ENCODE data around the gene SAMD7.

Gene SAMD7

DNA sequence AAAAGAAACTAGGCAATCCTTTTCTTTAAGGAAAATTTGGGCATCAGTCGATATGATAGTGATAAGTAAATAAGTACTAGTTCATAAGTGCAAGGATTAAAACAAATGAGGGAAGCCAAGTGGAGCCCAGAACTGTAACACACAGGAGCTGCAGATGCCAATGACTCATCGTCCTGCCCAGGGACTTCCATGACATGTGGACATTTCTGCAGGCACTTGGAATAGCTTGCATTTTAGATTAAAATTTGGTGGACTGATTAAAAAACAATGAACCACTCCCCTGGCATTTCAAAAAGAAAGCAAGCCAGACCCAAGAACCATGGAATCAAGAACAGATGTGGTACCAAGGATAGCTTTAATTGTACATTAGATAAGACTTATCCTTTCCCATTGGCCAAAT, 2.9 kb downstream of the SAMD7 start:
- DNase-seq: no peak

DNA sequence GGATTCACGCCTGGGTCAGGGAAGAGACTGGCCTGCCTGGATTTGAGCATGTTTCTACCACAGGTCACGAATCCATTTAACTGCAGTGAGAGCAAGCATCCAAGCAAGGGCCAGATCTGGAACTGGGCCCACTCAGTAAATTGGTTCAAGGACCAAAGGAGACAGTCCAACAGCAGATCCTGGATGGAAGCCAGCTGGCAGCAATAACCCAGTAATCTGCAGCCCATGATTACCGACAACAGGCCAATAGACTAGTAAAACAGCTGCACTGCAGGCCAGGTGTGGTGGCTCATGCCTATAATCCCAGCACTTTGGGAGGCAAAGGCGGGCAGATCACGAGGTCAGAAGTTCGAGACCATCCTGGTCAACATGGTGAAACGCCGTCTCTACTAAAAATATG, 11.8 kb downstream of the SAMD7 start:
- no peak for DNase-seq

DNA sequence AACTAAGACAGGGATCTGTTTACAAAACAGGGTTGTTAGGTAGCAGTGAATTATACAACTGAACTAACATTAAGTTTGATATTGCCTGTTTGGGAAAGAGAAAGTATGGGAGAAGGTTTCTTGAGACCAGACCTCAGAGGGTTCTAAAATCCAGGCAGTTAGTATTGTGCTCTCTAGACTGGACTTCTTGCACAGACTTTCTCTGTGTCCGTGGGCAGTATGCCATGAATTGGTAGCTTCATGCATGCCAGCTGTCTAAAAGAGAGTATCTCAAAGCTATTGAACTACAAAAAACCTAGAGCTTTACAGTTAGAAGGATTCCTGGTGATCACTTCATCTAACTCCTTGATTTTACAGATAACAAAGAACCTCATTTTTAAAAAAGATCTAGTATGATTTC, 12.5 kb downstream of the SAMD7 start:
- no peak for DNase-seq

DNA sequence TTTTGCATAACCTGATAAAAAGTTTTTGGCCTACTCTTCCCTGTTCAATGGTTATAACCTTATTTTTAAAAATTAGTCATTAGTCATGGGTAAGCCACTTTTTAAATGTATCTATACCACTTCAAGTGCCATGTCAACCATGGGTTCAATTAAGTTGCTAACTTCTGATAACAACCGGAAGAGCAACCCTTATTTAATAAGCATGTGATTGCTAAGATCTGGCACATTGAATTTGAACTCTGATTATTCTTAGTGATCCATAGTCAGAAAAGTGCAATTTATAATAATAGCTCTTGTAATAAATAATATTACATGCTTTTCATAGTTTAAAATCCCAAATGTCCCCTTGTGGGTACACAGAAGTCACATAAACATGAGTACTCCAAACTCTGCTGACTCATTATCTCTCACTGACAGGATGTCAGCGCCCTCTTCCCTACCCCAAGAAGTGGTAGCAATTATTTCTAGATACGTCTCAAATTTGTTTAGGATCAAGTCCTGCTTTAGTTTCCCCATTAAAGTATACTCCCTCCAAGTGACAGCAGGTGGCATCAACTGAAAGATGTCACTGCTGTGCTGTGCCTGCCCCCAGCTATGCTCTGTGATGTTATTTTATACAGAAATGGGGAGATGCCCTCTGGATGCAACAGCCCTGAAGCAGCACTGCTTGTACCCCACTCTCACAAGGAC, 18.6 kb downstream of the SAMD7 start:
- DNase-seq: no peak

DNA sequence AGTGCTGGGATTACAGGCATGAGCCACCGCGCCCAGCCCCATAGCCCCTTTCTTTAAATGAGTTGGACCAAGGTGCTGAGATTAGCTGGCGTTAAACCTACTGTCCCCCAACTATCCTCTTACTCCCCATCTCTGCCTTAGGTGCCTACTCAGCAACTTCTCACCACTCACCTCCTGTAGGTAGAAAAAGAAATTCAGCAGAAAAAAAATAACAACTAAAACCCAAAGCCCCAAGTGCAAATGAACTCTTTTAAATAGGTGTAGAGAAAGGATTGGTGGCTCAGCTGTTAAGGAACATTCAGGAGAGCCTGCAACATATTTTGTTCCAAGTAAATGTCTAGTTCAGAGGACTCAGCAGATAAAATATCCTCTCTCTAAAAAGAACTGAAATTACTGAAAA, 19.5 kb downstream of the SAMD7 start:
- no peak for DNase-seq

DNA sequence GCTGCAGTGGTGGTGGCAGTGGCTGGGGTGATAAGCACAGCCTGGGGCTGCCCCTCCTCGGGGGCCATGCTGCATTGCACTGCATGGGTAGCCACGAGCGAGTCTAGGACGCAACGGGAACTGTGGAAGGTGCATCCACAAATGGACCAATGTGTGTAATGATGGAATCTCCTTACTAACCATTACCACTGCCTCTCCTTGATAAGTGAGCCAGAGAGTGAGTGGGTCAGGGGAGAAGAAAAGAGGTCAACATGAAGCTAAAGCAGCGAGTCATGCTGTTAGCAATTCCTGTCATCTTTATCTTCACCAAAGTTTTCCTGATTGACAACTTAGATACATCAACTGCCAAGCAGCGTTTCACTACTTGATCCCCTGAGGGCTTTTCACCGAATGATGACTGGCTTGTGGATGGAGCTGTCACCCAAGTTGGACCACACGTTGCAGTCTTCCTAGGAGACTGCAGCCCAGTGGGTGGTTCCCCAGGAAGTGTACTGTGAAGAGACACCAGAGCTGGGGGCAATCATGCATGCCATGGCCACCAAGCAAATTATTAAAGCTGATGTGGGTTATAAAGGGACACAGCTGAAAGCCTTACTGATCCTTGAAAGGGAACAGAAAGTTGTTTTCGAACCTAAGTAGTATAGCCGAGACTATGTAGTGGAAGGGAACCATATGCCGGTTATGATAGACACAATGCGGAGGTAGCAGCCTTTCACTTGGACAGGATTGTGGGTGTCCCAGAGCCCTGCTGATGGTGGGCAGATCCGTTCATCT, 20.6 kb downstream of the SAMD7 start:
- no peak for DNase-seq

- DNase-seq: no peak
Observed at GRCh38 chr3:169939320-169939719, 27.9 kb downstream of the SAMD7 start.

DNA sequence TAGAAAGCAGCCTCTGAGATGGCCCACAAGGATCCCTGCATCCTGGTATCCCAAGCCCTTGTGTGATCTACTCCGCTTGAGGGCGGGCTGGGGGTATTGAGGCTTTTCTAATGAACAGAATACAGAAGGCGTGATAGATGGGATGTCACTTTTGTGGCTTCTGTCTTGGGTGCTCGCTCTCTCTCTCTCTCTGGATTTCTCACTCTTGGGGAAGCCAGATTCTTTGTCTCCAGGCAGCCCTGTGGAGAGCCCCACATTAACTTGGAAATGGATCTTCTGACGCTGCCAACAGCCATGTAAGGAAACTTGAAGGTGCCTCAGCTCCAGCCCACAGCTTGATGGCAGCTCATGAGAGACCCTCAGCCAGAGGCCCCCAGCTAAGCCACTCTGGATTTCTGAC, 28.4 kb downstream of the SAMD7 start:
- no peak for DNase-seq

GRCh38 chr3:169940470-169941181, 29.3 kb downstream of the SAMD7 start:
- DNase-seq: no peak

GRCh38 chr3:169945313-169945712, 33.9 kb downstream of the SAMD7 start:
- no peak for DNase-seq

GRCh38 chr3:169946336-169946735, 35.0 kb downstream of the SAMD7 start:
- no peak for DNase-seq

GRCh38 chr3:169948559-169949448, 37.4 kb downstream of the SAMD7 start:
- DNase-seq: no peak

- no peak for DNase-seq
Observed at GRCh38 chr3:169952045-169952444, 40.7 kb downstream of the SAMD7 start.

- DNase-seq: no peak
Observed at GRCh38 chr3:169953462-169954141, 42.2 kb downstream of the SAMD7 start.

DNA sequence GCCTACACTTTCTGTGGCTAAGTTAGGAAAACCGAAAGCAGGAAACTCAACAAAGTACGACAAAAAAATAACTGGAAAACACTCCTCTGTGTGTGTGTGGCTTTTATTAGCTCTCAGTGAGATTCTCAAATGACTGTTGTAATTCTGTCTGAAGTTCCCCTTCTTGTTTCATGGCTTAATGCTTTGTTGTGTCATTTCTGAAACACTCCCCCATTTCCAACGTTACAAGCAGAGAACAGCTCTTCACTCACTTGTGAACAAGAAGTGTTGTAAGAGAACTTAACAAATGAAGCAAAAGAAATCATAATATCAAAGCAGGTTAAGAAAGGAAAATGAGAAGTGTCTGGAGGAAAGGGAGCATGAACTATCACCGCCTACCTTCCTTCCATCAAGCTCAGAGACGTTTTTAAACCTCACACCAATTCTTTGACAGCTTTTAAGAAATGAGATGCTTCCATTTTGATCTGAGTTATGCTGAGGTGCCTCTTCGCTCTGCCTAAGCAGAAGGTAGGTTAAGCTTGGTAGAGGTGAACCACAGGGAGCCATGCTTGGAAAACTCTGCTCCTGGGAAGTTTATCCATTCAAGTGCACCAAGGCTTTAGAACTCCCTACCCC, 42.9 kb downstream of the SAMD7 start:
- no peak for DNase-seq

- DNase-seq: no peak
Observed at GRCh38 chr3:169955406-169955805, 44.0 kb downstream of the SAMD7 start.

DNA sequence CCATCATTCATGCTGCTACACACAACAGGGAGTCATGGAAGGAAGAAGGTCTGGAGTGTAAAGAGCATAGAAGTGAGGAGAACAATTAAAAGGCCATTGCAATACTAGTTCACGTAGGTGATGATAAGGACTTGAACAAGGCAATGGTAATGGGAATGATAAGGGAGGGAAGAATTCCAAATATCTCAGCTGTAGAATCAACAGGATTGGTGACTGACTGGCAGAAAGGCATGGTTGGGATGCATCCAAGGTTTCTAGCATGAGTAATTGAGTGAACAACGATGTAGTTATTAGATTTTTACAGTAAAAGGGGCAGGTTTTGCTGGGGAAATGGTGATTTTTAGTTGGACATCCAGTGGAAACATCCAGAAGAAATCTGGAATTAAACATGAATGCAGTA, 52.8 kb downstream of the SAMD7 start:
- DNase-seq: no peak

DNA sequence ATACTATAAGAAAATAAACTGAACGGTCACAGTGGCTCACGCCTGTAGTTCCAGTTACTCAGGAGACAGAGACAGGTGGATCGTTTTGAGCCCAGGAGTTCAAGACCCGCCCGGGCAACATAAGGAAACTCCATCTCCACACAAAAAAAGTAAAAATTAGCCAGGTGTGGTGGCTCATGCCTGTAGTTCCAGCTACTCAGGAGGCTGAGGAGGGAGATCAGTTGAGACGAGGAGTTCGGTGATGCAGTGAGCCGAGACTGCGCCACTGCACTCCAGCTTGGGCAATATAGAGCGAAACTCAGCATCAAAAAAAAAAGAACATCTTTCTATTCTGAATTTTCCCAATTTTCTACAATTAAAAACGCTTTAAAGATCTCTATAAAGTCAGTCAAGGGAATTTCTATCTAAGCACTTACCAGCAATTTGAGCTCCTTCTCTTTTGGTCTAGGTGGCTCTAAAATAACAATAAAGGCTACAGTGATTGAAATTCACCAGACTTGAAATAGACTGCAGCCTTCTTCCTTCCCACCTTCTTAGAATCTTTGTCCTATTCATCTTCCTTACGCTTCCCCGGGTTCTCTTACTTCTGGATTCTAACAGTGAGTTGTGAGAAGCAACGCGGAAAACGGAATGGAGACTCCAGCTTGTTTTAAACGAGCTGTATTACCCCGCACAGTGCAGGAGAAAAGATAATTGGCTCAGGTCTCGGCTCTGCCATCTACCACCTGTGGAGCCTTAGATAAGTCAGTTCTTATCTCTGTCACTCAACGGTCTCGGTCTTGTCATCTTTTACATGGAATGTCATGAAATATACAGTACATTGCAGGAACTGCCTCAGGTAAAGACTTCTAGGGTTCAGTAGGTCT, 54.4 kb downstream of the SAMD7 start:
- no peak for DNase-seq

DNA sequence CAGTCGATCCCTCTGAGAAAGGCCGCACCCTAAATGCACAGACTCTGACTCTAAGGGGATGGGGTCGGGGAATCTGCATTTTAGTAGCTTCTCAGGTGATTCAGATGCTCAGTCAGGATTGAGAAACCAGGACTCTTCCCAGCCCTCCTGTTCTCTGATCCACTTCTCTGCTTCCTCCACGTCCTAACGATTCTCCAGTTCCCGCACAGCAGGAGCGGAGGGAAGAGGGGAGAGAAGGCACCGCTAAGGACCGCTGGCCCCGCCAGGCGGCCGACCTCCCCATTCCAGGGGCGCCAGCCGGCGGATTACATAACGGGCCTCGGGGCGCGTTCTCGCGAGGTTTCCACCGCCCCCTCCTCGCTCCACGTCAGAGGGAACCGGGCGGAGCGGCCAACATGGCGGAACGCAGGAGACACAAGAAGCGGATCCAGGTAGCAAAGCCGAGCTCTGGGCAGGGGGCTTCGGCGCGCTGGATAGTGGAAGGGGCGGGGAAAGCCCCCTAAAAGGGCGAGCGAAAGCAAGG, 55.1 kb downstream of the SAMD7 start, which contains the start of gene SEC62:
SEC62 (plus strand) TSS at position 380 of the 523 bp plus-strand sequence; CDS start at position 396, 16 bp downstream.
- DNase-seq: peak; percentile 88
